ENCODE measurements around the gene IMPDH1.
A peak's percentile ranks its signal among the peaks of the same experiment; 100 is the strongest.
"Not testable (repeated sequence)": the region's sequence is repeated elsewhere in the genome, so short reads cannot be mapped to it uniquely, and the experiment has no call there.

IMPDH1 gene

DNA sequence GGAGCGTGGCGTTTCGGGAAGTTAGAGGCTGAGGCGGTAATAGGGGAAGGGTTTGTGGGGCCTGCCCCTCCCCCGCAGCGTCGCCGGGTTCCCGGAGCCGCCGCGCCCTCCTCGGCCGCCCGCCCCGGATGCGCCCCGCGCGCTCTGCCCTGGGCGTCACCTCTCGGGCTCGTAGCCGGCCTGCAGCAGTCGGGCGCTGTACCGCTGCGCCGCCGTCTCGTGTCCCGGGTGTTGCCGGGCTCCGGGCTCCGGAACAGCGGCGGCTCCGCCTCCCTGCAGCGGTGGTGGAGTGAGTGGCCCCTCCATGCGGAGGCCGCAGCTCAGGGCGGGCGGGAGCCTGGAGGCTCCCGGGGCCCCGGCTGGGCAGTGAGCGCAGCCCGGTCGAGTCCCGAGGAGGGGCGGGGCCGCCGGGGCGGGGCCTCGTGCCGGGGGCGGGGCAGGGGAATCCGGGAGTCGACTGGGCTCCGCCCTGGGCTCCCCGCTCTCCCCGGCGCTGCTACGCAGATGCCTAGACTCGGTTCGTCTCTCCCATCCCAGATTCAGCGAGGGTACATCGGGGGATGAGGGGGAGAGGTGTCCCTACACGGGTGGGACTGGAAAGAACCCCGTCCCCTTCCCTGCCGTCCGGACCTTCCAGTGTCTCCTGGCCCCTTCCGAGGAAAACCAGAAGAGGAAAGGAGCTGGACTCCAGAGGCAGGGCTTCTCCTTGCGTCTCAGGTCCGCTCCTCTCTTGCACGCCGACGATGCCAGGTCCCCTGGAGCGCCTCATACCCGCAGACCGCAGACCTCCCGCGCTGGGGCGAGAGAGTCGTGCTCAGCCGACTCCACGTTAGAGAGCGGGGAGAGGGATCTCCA, at the start of gene IMPDH1:
TSS of gene IMPDH1 (minus strand) at position 387 of the 855 bp plus-strand sequence. CDS start at position 306, 81 bp downstream.
- DNase-seq (ENCODE audit: low read depth): peak; percentile 70
- H3K4me3 ChIP-seq (ENCODE audit: low read depth, low read length): peak within 1 kb of the TSS; percentile 51
- TF ChIP-seq, protein P1, sequence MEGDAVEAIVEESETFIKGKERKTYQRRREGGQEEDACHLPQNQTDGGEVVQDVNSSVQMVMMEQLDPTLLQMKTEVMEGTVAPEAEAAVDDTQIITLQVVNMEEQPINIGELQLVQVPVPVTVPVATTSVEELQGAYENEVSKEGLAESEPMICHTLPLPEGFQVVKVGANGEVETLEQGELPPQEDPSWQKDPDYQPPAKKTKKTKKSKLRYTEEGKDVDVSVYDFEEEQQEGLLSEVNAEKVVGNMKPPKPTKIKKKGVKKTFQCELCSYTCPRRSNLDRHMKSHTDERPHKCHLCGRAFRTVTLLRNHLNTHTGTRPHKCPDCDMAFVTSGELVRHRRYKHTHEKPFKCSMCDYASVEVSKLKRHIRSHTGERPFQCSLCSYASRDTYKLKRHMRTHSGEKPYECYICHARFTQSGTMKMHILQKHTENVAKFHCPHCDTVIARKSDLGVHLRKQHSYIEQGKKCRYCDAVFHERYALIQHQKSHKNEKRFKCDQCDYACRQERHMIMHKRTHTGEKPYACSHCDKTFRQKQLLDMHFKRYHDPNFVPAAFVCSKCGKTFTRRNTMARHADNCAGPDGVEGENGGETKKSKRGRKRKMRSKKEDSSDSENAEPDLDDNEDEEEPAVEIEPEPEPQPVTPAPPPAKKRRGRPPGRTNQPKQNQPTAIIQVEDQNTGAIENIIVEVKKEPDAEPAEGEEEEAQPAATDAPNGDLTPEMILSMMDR (IDR thresholded peaks at IDR 0.05; ENCODE audit: insufficient read depth, low read depth, low read length, missing control alignments): no peak

DNA sequence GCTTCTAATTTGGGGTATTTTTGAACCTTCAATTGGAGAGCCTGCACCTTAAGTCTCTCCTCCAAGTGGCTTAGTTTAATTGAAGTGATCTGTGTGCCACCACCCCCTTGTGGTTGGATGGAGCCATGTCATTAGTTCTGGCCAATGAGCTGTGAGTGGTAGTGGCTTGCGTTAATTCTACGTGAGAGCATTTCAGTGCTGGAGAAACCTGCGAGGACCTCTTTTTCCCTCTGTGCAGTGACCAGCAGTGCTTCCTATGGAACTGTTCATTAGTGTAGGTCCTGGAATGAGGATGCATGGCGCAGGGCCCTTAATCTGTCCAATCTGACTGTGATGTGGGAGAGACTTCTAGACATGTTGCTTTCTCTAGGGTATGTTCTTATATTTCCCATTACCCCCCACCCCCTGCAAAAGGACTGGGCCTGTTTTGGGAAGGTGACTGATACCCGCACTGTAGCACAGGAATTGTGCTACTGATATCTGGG, 49.7 kb upstream of the IMPDH1 start:
- no peak overlapping the region; the same call in 1 of the 2 replicates for H3K4me3 ChIP-seq (ENCODE audit: low read depth, low read length)
- peak; percentile 84 for DNase-seq (ENCODE audit: low read depth)
- TF ChIP-seq, protein P1 (IDR thresholded peaks at IDR 0.05; ENCODE audit: insufficient read depth, low read depth, low read length, missing control alignments): peak; percentile 71

DNA sequence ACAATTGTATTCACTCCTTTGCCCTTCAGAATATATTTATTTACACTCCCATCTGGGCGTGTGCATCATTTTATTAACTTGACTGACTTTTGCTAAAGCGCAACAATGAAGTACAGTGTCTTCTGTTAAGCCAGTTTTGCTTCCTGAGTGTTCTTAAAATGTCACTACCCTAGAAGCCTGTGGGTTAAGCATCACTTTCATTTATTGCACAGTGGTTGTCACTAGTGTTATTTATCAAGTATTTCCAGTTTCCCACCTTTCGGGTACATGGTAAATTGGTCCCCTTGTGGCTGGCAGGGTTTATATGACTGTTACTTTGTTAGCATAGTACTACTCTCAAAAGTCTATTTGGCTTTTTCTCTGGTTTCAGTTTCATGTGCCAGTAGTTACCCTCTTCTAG, 49.2 kb upstream of the IMPDH1 start:
- TF ChIP-seq, protein P1 (IDR thresholded peaks at IDR 0.05; ENCODE audit: insufficient read depth, low read depth, low read length, missing control alignments): no peak
- DNase-seq (ENCODE audit: low read depth): peak; percentile 64
- peak overlapping the region; percentile 84 for H3K4me3 ChIP-seq (ENCODE audit: low read depth, low read length)

DNA sequence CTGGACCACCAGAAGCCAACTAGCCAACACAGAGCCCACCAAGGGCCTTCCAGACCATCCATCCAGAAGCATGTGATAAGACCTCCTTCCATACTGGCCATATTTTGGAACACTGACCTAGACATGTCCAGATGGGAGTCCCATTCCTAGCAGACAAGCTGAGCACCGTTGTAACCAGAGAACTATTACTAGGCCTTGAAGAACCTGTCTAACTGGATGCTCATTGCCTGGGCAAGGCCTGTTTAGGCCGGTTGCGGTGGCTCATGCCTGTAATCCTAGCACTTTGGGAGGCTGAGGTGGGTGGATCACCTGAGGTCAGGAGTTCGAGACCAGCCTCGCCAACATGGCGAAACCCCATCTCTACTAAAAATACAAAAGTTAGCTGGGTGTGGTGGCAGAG, 47.6 kb upstream of the IMPDH1 start:
- H3K4me3 ChIP-seq (ENCODE audit: low read depth, low read length): peak overlapping the region; percentile 84
- DNase-seq (ENCODE audit: low read depth): not testable (repeated sequence)

DNA sequence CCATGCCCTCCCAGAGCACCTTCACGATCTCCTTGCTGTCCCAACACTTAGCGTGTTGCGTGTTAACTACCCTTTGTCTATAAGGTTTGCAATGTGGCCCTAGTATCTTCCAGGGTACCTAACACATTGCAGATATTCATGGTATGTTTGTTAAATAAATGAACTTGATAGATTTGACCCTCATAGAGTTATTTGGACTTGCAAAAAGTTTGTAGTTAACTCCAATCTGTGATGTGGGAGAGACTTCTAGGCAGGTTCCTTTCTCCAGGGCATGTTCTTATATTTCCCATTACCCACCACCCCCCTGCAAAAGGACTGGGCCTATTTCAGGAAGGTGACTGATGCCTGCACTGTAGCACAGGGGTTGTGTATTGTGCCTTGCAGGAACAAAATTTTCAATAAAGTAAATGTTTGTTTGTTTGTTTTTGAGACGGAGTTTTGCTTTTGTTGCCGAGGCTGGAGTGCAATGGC, 46.5 kb upstream of the IMPDH1 start:
- DNase-seq (ENCODE audit: low read depth): peak; percentile 32
- peak overlapping the region; percentile 84 for H3K4me3 ChIP-seq (ENCODE audit: low read depth, low read length)
- TF ChIP-seq, protein P1 (IDR thresholded peaks at IDR 0.05; ENCODE audit: insufficient read depth, low read depth, low read length, missing control alignments): no peak

DNA sequence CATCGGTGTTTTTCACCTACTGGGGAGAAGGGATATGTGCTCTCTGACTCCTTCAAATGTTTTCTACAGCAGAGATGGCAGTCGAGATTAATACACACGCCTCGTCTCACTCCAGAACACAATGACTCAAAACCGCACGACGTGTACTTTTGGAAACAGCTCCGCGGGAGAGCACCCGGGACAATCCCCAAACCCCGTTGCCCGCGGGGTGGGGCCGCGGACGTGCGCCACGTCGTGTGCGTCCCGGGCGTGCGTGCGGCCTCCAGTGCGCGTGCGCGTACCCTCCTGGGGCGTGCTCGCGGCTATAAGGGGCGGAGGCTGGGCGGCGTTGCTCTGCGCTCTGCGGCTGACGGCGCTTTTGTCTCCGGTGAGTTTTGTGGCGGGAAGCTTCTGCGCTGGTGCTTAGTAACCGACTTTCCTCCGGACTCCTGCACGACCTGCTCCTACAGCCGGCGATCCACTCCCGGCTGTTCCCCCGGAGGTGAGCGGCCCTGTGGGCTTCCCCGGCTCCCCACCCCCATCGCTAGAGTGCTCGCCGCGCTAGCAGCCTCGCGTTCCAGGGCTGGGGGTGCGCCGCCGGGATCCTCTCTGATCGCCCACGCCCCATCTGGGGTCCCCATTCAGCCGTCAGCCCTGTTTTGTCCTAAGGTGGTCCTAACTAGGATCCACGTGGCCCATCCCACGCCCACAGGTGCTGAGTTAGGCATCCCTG, 45.9 kb upstream of the IMPDH1 start, which contains the start of gene HILPDA:
TSS of gene HILPDA (plus strand) at position 336 of the 712 bp plus-strand sequence. CDS start 1,391 bp downstream, outside the sequence.
- DNase-seq (ENCODE audit: low read depth): peak; percentile 97
- H3K4me3 ChIP-seq (ENCODE audit: low read depth, low read length): peak within 1 kb of the TSS; percentile 84
- TF ChIP-seq, protein P1 (IDR thresholded peaks at IDR 0.05; ENCODE audit: insufficient read depth, low read depth, low read length, missing control alignments): no peak

All from GM12865 (cell line).